HG03060 (cell line): ENCODE results near the gene C1QTNF2.

Source experiments
- ATAC-seq: cut with Tn5 transposase; IDR thresholded peaks from one replicate; pipeline ENCODE4 v1.9.1; 2021; ENCODE audit warnings: low read depth, moderate number of reproducible peaks; ENCODE audit not compliant: unreplicated experiment

The C1QTNF2 gene

DNA sequence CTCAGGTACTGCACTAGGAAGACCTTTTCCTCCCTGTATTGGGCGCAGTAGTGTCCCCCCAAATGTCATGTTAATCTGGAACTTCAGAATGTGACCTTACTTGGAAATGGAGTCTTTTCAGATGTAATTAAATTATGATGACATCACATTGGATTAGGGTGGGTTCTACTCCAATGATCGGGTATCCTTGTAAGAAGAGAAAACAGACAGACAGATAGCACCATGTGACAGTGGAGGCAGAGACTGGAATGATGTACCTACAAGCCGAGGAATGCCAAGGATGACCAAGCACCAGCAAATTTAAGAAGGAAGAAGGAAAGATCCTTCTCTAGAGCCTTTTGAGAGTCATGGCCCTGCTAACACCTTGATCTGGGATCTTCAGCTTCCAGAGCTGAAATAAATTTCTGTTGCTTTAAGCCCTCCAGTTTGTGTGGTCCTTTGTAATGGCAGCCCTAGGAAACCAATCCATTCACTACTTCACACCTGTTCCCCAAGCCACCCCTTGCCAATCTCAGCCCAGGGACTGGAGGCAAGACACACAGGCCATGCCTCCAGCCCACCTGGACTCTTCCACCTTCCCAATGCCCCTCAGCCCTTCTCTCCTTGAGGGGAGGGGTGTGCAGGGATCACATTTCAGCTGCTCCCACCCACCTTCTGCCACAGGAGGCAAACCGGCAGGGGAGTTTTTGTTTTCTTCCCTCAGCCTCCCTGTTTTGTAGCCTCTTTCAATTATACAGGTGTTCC is 59.7 kb downstream of the C1QTNF2 start:
- ATAC-seq, result no peak

DNA sequence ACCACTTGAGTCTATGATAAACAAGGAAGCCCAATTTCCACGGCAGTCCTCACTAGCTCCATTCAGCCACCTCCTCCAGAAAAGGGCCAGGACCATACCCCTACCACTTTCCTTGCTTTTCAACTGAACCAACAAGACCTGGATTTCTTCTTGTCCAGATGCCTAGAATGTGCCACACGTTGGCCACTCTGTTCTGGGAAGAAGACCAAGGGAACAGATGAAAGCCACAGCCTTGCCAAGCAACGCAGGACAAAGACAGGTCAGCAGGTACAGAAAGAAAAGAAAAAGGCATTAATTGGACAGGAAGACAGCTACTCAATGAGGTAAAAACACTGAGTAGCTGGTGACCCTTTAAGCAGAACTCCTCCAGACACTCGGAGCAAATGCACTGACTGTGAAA is 60.3 kb downstream of the C1QTNF2 start:
- ATAC-seq, result no peak

DNA sequence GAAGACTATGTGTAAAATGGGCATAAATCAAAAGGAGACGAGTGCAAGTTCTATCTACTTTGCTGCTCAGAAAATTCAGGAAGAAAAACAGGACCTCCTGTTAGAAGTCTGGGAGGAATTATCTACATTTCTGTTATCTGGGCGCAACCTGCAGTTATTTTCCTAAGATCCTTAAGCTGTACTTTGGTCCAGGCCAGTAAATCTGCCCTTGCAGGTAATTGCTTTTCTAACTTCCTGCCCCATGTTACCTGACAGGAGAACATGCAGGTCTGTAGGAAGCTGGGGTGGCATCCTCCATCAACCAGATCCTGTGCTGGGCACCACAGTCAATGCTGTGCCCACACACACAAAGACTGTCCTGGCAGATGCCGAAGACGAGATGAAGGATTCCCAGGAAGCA is 63.7 kb downstream of the C1QTNF2 start:
- no peak for ATAC-seq

DNA sequence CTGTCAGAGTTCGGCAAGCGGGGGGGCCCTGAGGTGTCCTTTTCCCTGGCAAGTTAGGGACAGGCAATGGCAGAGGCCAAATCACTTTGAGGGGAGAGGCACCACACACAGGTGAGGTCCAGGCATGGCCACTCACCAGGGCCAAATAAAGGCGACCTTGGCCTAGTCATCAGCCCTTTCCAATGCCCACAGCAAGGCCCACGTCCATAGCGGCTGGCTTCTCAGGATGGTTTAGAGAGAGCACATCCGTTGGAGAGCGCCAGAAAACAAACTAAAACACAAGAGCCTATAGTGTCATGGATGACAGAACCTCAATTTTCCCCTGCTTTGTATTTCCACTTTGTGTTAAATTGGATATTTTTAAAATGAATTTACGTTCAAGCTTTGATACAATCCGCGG is 65.1 kb downstream of the C1QTNF2 start:
- no peak for ATAC-seq

DNA sequence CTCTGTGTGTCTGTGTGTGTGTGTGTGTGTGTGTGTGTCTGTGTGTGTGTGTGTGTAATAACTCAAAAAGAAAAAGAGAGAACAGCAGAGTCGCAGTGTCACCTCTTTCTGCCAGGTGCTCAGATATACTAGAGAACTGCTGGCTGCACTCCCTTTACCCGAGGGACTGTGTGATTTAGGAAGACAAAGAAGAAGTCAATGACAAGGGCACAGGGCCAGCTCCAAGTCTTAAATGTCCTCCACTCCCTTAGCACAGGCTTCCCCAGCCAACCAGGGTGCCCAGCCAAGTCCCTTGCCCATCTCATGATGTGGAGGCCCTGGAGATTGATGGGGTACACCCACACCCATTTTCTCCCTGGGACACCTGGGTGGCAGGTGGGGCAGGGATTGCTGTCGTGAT is 66.7 kb downstream of the C1QTNF2 start:
- no peak for ATAC-seq

DNA sequence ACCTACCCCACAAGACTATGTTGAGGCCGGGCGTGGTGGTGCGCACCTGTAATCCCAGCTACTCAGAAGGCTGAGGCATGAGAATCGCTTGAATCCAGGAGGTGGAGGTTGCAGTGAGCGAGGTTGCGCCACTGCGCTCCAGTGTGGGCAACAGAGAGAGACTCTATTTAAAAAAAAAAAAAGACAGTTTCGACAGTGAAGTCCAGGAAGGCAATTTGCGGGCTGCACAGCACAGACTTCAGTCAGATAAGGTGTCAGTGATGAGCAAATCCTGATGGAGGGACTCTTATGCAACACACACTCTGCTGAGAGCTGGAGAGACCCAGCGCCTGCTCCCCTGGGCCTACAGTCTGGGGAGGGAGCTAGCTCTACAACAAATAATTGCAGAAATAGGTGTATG is 72.2 kb downstream of the C1QTNF2 start:
- no peak for ATAC-seq

DNA sequence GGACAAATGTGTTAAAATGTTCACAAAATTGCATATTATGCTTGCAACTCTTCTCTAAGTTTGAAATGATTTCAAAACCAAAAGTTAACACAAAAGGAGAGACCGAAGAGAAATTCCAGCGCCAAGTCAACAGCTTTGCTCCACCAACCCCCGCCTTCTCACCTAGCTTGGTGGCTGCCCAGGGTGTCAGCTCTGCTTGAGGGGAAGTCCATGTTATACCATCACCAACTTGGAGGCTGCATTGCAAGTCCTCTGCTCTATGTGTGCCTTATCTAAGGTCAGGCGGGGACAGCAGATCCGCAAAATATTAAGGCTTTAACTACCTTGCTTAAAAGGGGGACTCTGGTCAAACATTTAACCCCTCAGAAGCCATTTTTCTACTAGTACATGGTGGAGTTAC is 72.7 kb downstream of the C1QTNF2 start:
- ATAC-seq, result no peak
